Measurements from ENCODE around the gene PDE6H.

Gene PDE6H

GRCh38 chr12:14972816-14973215 lies at the start of gene PDE6H:
TSS of gene PDE6H (plus strand) at chr12:14973042. CDS start at chr12:14978013, 4,971 bp downstream.
- TF ChIP-seq, protein P1, sequence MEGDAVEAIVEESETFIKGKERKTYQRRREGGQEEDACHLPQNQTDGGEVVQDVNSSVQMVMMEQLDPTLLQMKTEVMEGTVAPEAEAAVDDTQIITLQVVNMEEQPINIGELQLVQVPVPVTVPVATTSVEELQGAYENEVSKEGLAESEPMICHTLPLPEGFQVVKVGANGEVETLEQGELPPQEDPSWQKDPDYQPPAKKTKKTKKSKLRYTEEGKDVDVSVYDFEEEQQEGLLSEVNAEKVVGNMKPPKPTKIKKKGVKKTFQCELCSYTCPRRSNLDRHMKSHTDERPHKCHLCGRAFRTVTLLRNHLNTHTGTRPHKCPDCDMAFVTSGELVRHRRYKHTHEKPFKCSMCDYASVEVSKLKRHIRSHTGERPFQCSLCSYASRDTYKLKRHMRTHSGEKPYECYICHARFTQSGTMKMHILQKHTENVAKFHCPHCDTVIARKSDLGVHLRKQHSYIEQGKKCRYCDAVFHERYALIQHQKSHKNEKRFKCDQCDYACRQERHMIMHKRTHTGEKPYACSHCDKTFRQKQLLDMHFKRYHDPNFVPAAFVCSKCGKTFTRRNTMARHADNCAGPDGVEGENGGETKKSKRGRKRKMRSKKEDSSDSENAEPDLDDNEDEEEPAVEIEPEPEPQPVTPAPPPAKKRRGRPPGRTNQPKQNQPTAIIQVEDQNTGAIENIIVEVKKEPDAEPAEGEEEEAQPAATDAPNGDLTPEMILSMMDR (IDR thresholded peaks at IDR 0.05; ENCODE audit: borderline replicate concordance, insufficient read depth, low read depth, low read length), result no peak
- no peak within 1 kb of the TSS for H3K4me3 ChIP-seq (ENCODE audit: low read depth, low read length)

DNA sequence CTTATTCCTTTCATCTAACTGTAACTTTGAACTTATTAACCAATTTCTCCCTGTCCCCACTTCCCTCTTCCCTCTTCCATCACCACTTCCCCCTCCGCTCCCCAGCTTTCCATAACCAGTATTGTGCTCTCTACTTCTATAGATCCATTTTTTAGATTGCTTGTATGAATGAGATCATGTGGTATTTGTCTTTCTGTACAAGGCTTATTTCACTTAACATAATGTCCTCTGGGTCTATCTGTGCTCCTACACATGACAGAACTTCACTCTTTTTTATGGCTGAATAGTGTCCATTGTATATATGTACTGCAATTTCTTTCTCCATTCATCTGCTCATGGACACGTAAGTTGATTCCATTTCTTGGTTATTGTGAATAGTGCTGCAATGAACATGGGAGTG lies 48.9 kb upstream of the PDE6H start:
- H3K4me3 ChIP-seq (ENCODE audit: low read depth, low read length), result no peak overlapping the region
- TF ChIP-seq, protein P1 (IDR thresholded peaks at IDR 0.05; ENCODE audit: borderline replicate concordance, insufficient read depth, low read depth, low read length), result no peak

DNA sequence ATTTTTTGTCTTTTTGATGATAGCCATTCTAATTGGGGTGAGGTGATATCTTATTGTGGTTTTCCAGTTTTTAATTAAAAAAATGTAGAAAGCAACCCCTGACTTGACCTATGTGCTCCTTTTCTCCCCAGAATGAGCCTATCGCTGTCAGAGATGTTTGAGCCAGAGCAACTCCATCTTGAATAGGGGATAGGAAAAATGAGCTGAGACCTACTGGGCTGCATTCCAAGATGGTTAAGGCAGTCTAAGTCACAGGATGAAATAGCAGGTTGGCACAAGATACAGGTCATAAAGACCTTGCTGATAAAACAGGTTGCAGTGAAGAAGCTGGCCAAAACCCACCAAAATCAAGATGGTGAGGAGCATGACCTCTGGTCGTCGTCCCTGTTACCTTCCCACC lies 48.3 kb upstream of the PDE6H start:
- no peak overlapping the region for H3K4me3 ChIP-seq (ENCODE audit: low read depth, low read length)
- TF ChIP-seq, protein P1 (IDR thresholded peaks at IDR 0.05; ENCODE audit: borderline replicate concordance, insufficient read depth, low read depth, low read length), result no peak

GRCh38 chr12:14927267-14927666 lies 45.6 kb upstream of the PDE6H start:
- TF ChIP-seq, protein P1 (IDR thresholded peaks at IDR 0.05; ENCODE audit: borderline replicate concordance, insufficient read depth, low read depth, low read length), result no peak
- no peak overlapping the region for H3K4me3 ChIP-seq (ENCODE audit: low read depth, low read length)

GRCh38 chr12:14928931-14929330 lies 43.9 kb upstream of the PDE6H start:
- TF ChIP-seq, protein P1 (IDR thresholded peaks at IDR 0.05; ENCODE audit: borderline replicate concordance, insufficient read depth, low read depth, low read length), result no peak
- H3K4me3 ChIP-seq (ENCODE audit: low read depth, low read length), result no peak overlapping the region

DNA sequence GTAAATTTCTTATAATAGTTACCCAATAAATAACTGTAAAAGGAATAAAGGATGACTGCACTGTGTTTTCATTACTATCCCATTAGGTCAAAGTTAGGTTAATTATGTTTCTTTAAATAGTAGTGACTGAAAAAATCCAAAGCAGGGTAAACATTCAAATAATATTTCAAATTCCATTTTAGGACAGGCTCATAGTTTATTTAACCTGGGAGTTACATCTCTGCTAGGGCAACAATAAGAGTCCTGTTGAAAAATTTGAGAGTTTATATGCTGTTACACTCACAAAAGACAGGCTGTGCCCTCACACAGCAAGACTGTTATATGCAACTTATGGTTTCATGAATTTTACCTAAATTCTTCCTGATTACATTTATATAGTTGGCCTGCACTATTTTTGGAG lies 42.5 kb upstream of the PDE6H start:
- TF ChIP-seq, protein P1 (IDR thresholded peaks at IDR 0.05; ENCODE audit: borderline replicate concordance, insufficient read depth, low read depth, low read length), result no peak
- no peak overlapping the region for H3K4me3 ChIP-seq (ENCODE audit: low read depth, low read length)

DNA sequence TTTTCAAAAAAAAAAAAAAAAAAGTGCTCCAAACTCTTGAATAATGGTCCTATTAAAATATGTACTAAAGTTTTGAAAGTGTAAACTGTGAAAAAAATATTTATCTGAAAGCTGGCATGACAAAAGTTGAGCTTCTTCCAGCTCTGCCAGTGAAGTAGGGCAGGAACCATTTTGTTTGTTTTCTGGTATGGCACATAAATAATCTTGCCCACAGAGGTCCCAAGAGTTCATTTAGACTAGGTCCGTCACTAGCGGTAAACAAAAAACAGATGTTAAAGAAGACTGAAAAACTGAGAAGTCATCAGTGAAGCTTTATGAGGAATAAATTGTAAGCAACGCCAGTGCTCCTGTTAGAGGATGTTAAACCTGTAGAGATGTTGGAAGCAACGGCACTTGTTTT lies 41.5 kb upstream of the PDE6H start:
- TF ChIP-seq, protein P1 (IDR thresholded peaks at IDR 0.05; ENCODE audit: borderline replicate concordance, insufficient read depth, low read depth, low read length), result no peak

More for the DNA sequence above, 41.5 kb upstream of the PDE6H start:
- H3K4me3 ChIP-seq (ENCODE audit: low read depth, low read length), result no peak overlapping the region
